Mesenteric fat pad (tissue), 1 donor: ENCODE data around the gene EIF4B. TPM values are rescaled to one million over a fixed set of nuclear protein-coding genes. Genes with fewer than 3 reads are reported as not detected.

Experiments used
- microRNA-seq: library from miRNA; unstranded; fragments of <30 nt; microRNA quantifications from one replicate; pipeline ENCODE4 v1.2.0, GENCODE V29; 2020; ENCODE audit warnings: borderline number of aligned reads
- total RNA-seq: library from RNA; stranded (reverse); fragmentation: NEBNext Ultra II Directional; extraction: Animal tissue kit (Norgen Biotek cat#: 25700); gene quantifications from one replicate; pipeline ENCODE4 v1.2.1, GENCODE V29; 2021
- donor health status: DM: yes; HTN: yes; CAD: no.

EIF4B gene
- total RNA-seq, 1 donor from 2014 or later = 393 TPM

Small RNA genes within 50 kb of the gene (microRNA-seq; reads per million reads assigned to microRNA genes)
- 2.2 reads per million for gene MIR6757

Other genes starting within 250 kb of the EIF4B start
- gene KRT76, start 229.1 kb upstream of the EIF4B start, total RNA-seq = not detected
- not detected for gene KRT3, start 210.3 kb upstream of the EIF4B start, total RNA-seq
- not detected for gene KRT4, start 192.3 kb upstream of the EIF4B start, total RNA-seq
- gene KRT79, start 172.1 kb upstream of the EIF4B start, total RNA-seq = 2.4 TPM
- not detected for gene KRT78, start 157.5 kb upstream of the EIF4B start, total RNA-seq
- 5.7 TPM for gene KRT8, start 101.4 kb upstream of the EIF4B start, total RNA-seq
- gene KRT18, start 57.3 kb upstream of the EIF4B start, total RNA-seq = 4.6 TPM
- 210 TPM for gene TNS2, start 43.6 kb downstream of the EIF4B start, total RNA-seq
- 46.2 TPM for gene SPRYD3, start 72.9 kb downstream of the EIF4B start, total RNA-seq
- 195 TPM for gene IGFBP6, start 91.2 kb downstream of the EIF4B start, total RNA-seq
- gene SOAT2, start 97.0 kb downstream of the EIF4B start, total RNA-seq = not detected
- 39.7 TPM for gene ZNF740, start 174.3 kb downstream of the EIF4B start, total RNA-seq
- gene CSAD, start 174.5 kb downstream of the EIF4B start, total RNA-seq = 296 TPM
- gene ITGB7, start 200.8 kb downstream of the EIF4B start, total RNA-seq = 2.3 TPM
- gene RARG, start 225.8 kb downstream of the EIF4B start, total RNA-seq = 18.0 TPM